ENCODE measurements around the gene CTTNBP2NL. TPM values are rescaled to one million over a fixed set of nuclear protein-coding genes. Genes with fewer than 3 reads are reported as not detected.
"Not testable (repeated sequence)": the region's sequence is repeated elsewhere in the genome, so short reads cannot be mapped to it uniquely, and the experiment has no call there.

The CTTNBP2NL gene
- total RNA-seq, 1 donor from 2014 or later = 39.0 TPM

DNA sequence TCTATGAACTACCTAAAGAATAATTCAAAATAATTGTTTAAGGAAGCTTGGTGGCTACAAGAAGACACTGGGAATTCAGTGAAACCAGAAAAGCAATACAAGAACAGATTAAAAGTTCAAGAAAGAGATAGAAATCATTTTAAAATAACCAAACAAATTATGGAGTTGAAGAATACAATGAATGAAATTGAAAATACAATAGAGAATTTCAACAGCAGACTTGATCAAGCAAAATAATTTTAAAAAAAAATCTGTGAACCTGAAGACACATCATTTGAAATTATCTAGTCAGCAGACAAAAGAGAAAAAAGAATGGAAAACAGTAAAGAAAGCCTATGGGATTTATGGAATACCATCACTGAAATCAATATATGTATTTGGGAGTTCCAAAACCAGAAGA is 81.5 kb downstream of the CTTNBP2NL start:
- peaks cover 2% of the 10 kb centered on the region for H3K27me3 Mint-ChIP-seq (ENCODE audit: low read depth)
- peaks cover 17% of the 10 kb centered on the region for H3K9me3 Mint-ChIP-seq
- TF ChIP-seq, protein P1, sequence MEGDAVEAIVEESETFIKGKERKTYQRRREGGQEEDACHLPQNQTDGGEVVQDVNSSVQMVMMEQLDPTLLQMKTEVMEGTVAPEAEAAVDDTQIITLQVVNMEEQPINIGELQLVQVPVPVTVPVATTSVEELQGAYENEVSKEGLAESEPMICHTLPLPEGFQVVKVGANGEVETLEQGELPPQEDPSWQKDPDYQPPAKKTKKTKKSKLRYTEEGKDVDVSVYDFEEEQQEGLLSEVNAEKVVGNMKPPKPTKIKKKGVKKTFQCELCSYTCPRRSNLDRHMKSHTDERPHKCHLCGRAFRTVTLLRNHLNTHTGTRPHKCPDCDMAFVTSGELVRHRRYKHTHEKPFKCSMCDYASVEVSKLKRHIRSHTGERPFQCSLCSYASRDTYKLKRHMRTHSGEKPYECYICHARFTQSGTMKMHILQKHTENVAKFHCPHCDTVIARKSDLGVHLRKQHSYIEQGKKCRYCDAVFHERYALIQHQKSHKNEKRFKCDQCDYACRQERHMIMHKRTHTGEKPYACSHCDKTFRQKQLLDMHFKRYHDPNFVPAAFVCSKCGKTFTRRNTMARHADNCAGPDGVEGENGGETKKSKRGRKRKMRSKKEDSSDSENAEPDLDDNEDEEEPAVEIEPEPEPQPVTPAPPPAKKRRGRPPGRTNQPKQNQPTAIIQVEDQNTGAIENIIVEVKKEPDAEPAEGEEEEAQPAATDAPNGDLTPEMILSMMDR (conservative IDR thresholded peaks at IDR 0.05) = no peak
- H3K36me3 Mint-ChIP-seq (ENCODE audit: low read depth) = peaks cover 19% of the 10 kb centered on the region
- DNase-seq (ENCODE audit: low read depth, low spot score) = no peak
- no peak overlapping the region for H3K27ac Mint-ChIP-seq (ENCODE audit: unreplicated experiment)
- no peaks in the 10 kb centered on the region for H3K4me1 Mint-ChIP-seq
- H3K4me3 Mint-ChIP-seq = no peak overlapping the region

DNA sequence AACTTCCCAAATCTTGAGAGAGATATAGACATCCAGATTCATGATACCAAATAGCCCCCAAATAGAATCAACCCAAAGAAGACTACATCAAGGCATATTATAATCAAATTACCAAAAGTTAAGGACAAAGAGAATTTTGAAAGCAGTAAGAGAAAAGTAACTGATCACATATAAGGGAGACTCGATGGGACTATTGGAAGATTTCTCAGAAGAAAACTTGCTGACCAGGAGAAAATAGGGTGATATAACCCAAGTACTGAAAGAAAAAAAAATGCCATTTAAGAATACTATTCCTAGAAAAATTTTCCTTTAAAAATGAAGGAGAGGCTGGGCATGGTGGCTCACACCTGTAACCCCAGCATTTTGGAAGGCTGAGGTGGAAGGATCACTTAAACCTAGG is 82.3 kb downstream of the CTTNBP2NL start:
- TF ChIP-seq, protein P1 (conservative IDR thresholded peaks at IDR 0.05) = no peak
- Mint-ChIP-seq H3K36me3 (ENCODE audit: low read depth) (peaks cover 19% of the 10 kb centered on the region), H3K4me1 (no peaks in the 10 kb centered on the region), H3K27me3 (ENCODE audit: low read depth) (peaks cover 6% of the 10 kb centered on the region), H3K4me3 (no peak overlapping the region), H3K27ac (ENCODE audit: unreplicated experiment) (no peak overlapping the region), H3K9me3 (peaks cover 17% of the 10 kb centered on the region)
- no peak for DNase-seq (ENCODE audit: low read depth, low spot score)

DNA sequence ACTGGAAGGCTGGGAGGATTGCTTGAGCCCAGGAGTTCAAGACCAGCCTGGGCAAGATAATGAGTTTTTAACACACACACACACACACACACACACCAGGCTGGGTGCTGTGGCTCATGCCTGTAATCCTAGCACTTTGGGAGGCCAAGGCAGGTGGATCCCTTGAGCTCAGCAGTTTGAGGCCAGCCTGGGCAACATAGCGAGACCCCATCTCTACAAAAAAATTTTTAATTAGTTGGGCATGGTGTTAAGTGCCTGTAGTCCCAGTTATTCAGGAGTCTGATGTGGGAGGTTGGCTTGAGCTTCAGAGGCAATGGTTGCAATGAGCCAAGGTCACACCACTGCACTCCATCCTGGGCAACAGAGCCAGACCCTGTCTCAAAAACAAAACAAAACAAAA is 90.0 kb downstream of the CTTNBP2NL start:
- not testable (repeated sequence) for H3K36me3 Mint-ChIP-seq (ENCODE audit: low read depth); H3K27ac Mint-ChIP-seq (ENCODE audit: unreplicated experiment); H3K4me3 Mint-ChIP-seq; H3K27me3 Mint-ChIP-seq (ENCODE audit: low read depth); H3K9me3 Mint-ChIP-seq; H3K4me1 Mint-ChIP-seq; DNase-seq (ENCODE audit: low read depth, low spot score)

DNA sequence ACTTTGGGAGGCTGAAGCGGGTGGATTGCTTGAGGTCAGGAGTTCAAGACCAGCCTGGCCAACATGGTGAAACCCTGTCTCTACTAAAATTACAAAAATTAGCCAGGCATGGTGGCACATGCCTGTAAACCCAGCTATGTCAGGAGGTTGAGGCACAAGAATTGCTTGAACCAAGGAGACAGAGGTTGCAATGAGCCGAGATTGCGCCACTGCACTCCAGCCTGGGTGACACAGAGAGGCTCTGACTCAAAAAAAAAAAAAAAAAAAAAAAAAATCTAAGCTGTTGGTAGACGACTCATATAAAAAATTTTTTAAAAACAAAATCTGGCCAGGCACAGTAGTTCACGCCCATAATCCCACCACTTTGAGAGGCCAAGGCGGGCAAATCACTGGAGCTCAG is 91.7 kb downstream of the CTTNBP2NL start:
- not testable (repeated sequence) for H3K4me1 Mint-ChIP-seq; H3K9me3 Mint-ChIP-seq; H3K27me3 Mint-ChIP-seq (ENCODE audit: low read depth); H3K36me3 Mint-ChIP-seq (ENCODE audit: low read depth); H3K4me3 Mint-ChIP-seq; H3K27ac Mint-ChIP-seq (ENCODE audit: unreplicated experiment); DNase-seq (ENCODE audit: low read depth, low spot score)

DNA sequence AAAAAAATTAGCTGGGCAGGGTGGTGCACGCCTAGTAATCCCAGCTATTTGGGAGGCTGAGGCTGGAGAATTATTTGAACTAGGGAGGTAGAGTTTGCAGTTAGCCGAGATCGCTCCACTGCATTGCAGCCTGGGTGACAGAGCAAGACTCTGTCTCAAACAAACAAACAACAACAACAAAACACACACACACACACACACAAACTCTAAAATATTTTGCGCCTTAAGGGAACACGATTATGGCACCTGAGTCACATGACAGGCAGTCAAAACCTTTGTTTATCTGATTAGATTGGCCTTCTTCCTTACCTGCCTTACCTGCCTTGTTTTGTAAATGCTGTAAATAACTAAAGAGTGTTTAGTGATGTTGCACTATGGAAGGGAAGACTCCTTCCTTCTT is 92.1 kb downstream of the CTTNBP2NL start:
- H3K36me3 Mint-ChIP-seq (ENCODE audit: low read depth) = no peaks in the 10 kb centered on the region
- H3K27me3 Mint-ChIP-seq (ENCODE audit: low read depth) = peaks cover 3% of the 10 kb centered on the region
- no peak overlapping the region for H3K27ac Mint-ChIP-seq (ENCODE audit: unreplicated experiment)
- TF ChIP-seq, protein P1 (conservative IDR thresholded peaks at IDR 0.05) = no peak
- H3K9me3 Mint-ChIP-seq = no peaks in the 10 kb centered on the region
- no peaks in the 10 kb centered on the region for H3K4me1 Mint-ChIP-seq
- no peak overlapping the region for H3K4me3 Mint-ChIP-seq
- DNase-seq (ENCODE audit: low read depth, low spot score) = no peak

DNA sequence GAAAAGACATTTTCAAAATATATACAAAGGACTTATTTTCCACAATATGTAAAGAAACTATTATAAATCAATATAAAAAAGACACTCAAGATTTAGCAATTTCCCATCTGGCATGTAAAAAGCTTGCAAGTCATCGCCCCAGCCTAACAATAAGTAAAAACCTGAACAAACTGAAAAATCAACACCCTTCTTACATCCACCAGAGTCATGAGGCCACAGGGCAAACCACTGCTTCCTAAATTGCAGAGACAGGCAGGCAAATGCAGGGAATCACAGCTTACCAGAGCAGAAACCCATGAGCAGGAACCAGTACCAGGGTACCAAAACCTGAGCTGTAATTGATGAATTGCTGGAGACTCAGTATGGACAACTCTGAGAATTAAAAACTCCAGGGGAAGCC is 96.1 kb downstream of the CTTNBP2NL start:
- no peaks in the 10 kb centered on the region for H3K36me3 Mint-ChIP-seq (ENCODE audit: low read depth)
- no peak overlapping the region for H3K27ac Mint-ChIP-seq (ENCODE audit: unreplicated experiment)

More for the DNA sequence above, 96.1 kb downstream of the CTTNBP2NL start:
- Mint-ChIP-seq H3K4me1 (no peaks in the 10 kb centered on the region), H3K27me3 (ENCODE audit: low read depth) (peaks cover 12% of the 10 kb centered on the region), H3K4me3 (no peak overlapping the region), H3K9me3 (no peaks in the 10 kb centered on the region)
- no peak for DNase-seq (ENCODE audit: low read depth, low spot score)
- TF ChIP-seq, protein P1 (conservative IDR thresholded peaks at IDR 0.05) = no peak
